ENCODE measurements around the gene HS3ST6.
A peak's percentile ranks its signal among the peaks of the same experiment; 100 is the strongest.
"Not testable (repeated sequence)": the region's sequence is repeated elsewhere in the genome, so short reads cannot be mapped to it uniquely, and the experiment has no call there.

HS3ST6 gene

DNA sequence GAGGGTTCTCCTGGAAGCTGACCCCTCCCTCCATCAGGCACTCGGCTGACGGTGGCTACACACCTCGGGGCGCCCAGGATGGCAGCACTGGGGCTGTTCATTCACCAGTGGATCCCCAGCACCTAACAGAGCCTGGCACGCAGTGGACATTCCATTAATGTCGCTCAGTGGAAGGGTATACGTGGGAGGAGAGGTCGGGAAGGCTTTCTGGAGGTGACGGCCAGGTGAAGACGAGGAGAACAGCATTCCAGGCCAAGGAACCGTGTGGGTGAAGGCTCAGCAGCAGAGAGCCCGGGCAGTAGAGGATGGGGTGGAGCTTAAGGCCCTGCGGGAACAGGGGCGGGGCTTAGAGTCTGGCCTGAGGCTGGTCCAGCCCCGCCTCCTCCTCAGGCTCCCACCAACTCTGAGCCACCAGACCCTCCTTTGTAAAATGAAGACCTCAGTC is 2.5 kb upstream of the HS3ST6 start:
- Histone ChIP-seq H4K8ac (ENCODE audit: low read depth, low read length) (no peak overlapping the region), H4K12ac (ENCODE audit: low read depth, low read length) (no peak overlapping the region), H3K4me1 (ENCODE audit: control insufficient read depth in 1 of 2, insufficient read depth in 2 of 2, low read length in 2 of 2) (peaks cover 0 to 4% of the 10 kb centered on the region in 2 experiments), H2AFZ (ENCODE audit: insufficient read depth, low read length, poor library complexity) (no peak overlapping the region), H3K4me2 (ENCODE audit: low read length) (no peak overlapping the region), H3K79me2 (ENCODE audit: control insufficient read depth, insufficient read depth, low read length, poor library complexity) (no peaks in the 10 kb centered on the region), H2BK120ac (ENCODE audit: insufficient read depth, low read length, poor library complexity) (no peak overlapping the region), H3K4me3 (ENCODE audit: low read depth, low read length) (no peak overlapping the region), H3K23ac (ENCODE audit: low read length) (no peak overlapping the region), H3K9ac (ENCODE audit: low read length) (no peak overlapping the region), H4K91ac (ENCODE audit: low read depth, low read length) (no peak overlapping the region), H3K36me3 (ENCODE audit: control insufficient read depth in 1 of 2, insufficient read depth in 2 of 2, low read length in 2 of 2) (no peaks in the 10 kb centered on the region), H3K14ac (ENCODE audit: low read length) (no peak overlapping the region), H2BK12ac (ENCODE audit: low read length) (no peak overlapping the region), H3K18ac (ENCODE audit: low read length) (no peak overlapping the region), H3K27me3 (ENCODE audit: insufficient read depth, low read length) (peaks cover 59% of the 10 kb centered on the region), H2BK5ac (ENCODE audit: low read depth, low read length, poor library complexity) (no peak overlapping the region), H2AK5ac (ENCODE audit: low read length) (no peak overlapping the region), H3K4ac (ENCODE audit: low read depth, low read length) (no peak overlapping the region), H3K9me3 (ENCODE audit: insufficient read depth, low read depth, low read length) (peaks cover 5% of the 10 kb centered on the region), H3K79me1 (ENCODE audit: low read length) (no peaks in the 10 kb centered on the region), H3K27ac (ENCODE audit: low read depth, low read length) (no peak overlapping the region)
- DNase-seq, result peak; percentile 81 to 82
- no CpG with 5 or more reads among the region's 15 CpGs for WGBS (ENCODE audit: extremely low coverage, insufficient coverage, insufficient read length)

GRCh38 chr16:1920122-1920521 is 1.9 kb upstream of the HS3ST6 start:
- H3K79me2 ChIP-seq (ENCODE audit: control insufficient read depth, insufficient read depth, low read length, poor library complexity); H4K8ac ChIP-seq (ENCODE audit: low read depth, low read length); H3K23ac ChIP-seq (ENCODE audit: low read length); DNase-seq; H2BK5ac ChIP-seq (ENCODE audit: low read depth, low read length, poor library complexity); H2AFZ ChIP-seq (ENCODE audit: insufficient read depth, low read length, poor library complexity); H3K27ac ChIP-seq (ENCODE audit: low read depth, low read length); H3K79me1 ChIP-seq (ENCODE audit: low read length); H2AK5ac ChIP-seq (ENCODE audit: low read length); H2BK12ac ChIP-seq (ENCODE audit: low read length); H3K4me2 ChIP-seq (ENCODE audit: low read length); H3K9me3 ChIP-seq (ENCODE audit: insufficient read depth, low read depth, low read length); H4K91ac ChIP-seq (ENCODE audit: low read depth, low read length); H3K9ac ChIP-seq (ENCODE audit: low read length); H2BK120ac ChIP-seq (ENCODE audit: insufficient read depth, low read length, poor library complexity); H3K18ac ChIP-seq (ENCODE audit: low read length); H4K12ac ChIP-seq (ENCODE audit: low read depth, low read length); H3K4me3 ChIP-seq (ENCODE audit: low read depth, low read length); H3K36me3 ChIP-seq (ENCODE audit: control insufficient read depth in 1 of 2, insufficient read depth in 2 of 2, low read length in 2 of 2); H3K4ac ChIP-seq (ENCODE audit: low read depth, low read length); H3K4me1 ChIP-seq (ENCODE audit: control insufficient read depth in 1 of 2, insufficient read depth in 2 of 2, low read length in 2 of 2); H3K14ac ChIP-seq (ENCODE audit: low read length): not testable (repeated sequence)
- WGBS (ENCODE audit: extremely low coverage, insufficient coverage, insufficient read length), result no CpG with 5 or more reads among the region's 21 CpGs
- H3K27me3 ChIP-seq (ENCODE audit: insufficient read depth, low read length), result peaks cover 60% of the 10 kb centered on the region

- Histone ChIP-seq H3K4ac (ENCODE audit: low read depth, low read length) (no peak overlapping the region), H2BK5ac (ENCODE audit: low read depth, low read length, poor library complexity) (no peak overlapping the region), H3K9ac (ENCODE audit: low read length) (no peak overlapping the region), H4K8ac (ENCODE audit: low read depth, low read length) (no peak overlapping the region), H3K23ac (ENCODE audit: low read length) (no peak overlapping the region), H3K4me2 (ENCODE audit: low read length) (no peak overlapping the region), H2BK120ac (ENCODE audit: insufficient read depth, low read length, poor library complexity) (no peak overlapping the region), H2AFZ (ENCODE audit: insufficient read depth, low read length, poor library complexity) (no peak overlapping the region), H2BK12ac (ENCODE audit: low read length) (no peak overlapping the region), H3K27me3 (ENCODE audit: insufficient read depth, low read length) (peaks cover 65% of the 10 kb centered on the region), H3K27ac (ENCODE audit: low read depth, low read length) (no peak overlapping the region), H3K4me3 (ENCODE audit: low read depth, low read length) (no peak overlapping the region), H4K91ac (ENCODE audit: low read depth, low read length) (no peak overlapping the region), H3K79me1 (ENCODE audit: low read length) (no peaks in the 10 kb centered on the region), H3K4me1 (ENCODE audit: control insufficient read depth in 1 of 2, insufficient read depth in 2 of 2, low read length in 2 of 2) (peaks cover 0 to 4% of the 10 kb centered on the region in 2 experiments), H3K14ac (ENCODE audit: low read length) (no peak overlapping the region), H4K12ac (ENCODE audit: low read depth, low read length) (no peak overlapping the region), H3K9me3 (ENCODE audit: insufficient read depth, low read depth, low read length) (peaks cover 5% of the 10 kb centered on the region), H3K18ac (ENCODE audit: low read length) (no peak overlapping the region), H3K79me2 (ENCODE audit: control insufficient read depth, insufficient read depth, low read length, poor library complexity) (no peaks in the 10 kb centered on the region), H2AK5ac (ENCODE audit: low read length) (no peak overlapping the region), H3K36me3 (ENCODE audit: control insufficient read depth in 1 of 2, insufficient read depth in 2 of 2, low read length in 2 of 2) (no peaks in the 10 kb centered on the region)
- no CpG with 5 or more reads among the region's 30 CpGs for WGBS (ENCODE audit: extremely low coverage, insufficient coverage, insufficient read length)
- DNase-seq, result peak in 1 of 2 donors; percentile 24
Measured at GRCh38 chr16:1919327-1919998, 1.2 kb upstream of the HS3ST6 start.

DNA sequence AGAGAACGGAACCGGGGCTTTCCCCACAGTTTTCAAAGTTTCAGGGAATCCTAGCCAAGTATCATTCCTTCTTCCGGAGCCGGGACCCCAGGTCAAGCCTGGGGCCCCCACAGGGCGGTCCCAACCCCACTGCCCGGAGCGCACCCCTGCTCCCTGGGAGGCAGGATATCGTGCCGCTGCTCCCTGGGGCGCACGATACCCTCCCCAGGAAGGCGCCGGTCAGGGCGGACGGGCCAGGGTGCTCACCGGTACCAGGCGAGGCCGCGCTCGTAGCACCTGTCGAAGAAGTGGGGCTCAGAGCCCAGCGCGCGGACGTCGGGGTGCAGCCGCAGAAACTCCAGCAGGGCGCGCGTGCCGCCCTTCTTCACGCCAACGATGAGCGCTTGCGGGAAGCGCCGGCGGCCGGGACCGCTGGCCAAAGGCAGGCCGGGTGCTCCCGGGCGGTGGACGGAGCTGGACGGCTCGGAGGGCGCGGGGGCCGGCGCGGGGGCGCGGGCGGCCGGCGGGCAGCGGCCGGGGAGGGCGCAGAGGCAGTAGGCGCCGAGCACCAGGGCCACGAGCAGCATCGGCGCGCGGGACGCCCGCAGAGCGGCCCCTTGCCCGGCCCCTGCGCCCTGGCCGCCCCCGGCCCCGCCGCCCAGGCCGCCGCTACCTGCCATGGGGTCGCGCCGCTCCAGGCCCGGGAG is 407 bp downstream of the HS3ST6 start:
- Histone ChIP-seq H2AFZ (ENCODE audit: insufficient read depth, low read length, poor library complexity) (no peak overlapping the region), H3K79me2 (ENCODE audit: control insufficient read depth, insufficient read depth, low read length, poor library complexity) (no peaks in the 10 kb centered on the region), H3K4me2 (ENCODE audit: low read length) (no peak overlapping the region), H4K12ac (ENCODE audit: low read depth, low read length) (no peak overlapping the region), H4K91ac (ENCODE audit: low read depth, low read length) (no peak overlapping the region), H3K9me3 (ENCODE audit: insufficient read depth, low read depth, low read length) (peaks cover 5% of the 10 kb centered on the region), H3K9ac (ENCODE audit: low read length) (no peak overlapping the region), H3K4me3 (ENCODE audit: low read depth, low read length) (no peak overlapping the region), H3K27me3 (ENCODE audit: insufficient read depth, low read length) (peaks cover 58% of the 10 kb centered on the region), H3K79me1 (ENCODE audit: low read length) (no peaks in the 10 kb centered on the region), H2BK120ac (ENCODE audit: insufficient read depth, low read length, poor library complexity) (no peak overlapping the region), H3K4me1 (ENCODE audit: control insufficient read depth in 1 of 2, insufficient read depth in 2 of 2, low read length in 2 of 2) (peaks cover 0 to 4% of the 10 kb centered on the region in 2 experiments), H3K27ac (ENCODE audit: low read depth, low read length) (no peak overlapping the region), H2BK5ac (ENCODE audit: low read depth, low read length, poor library complexity) (no peak overlapping the region), H3K4ac (ENCODE audit: low read depth, low read length) (no peak overlapping the region), H3K23ac (ENCODE audit: low read length) (no peak overlapping the region), H2AK5ac (ENCODE audit: low read length) (no peak overlapping the region), H2BK12ac (ENCODE audit: low read length) (no peak overlapping the region), H3K18ac (ENCODE audit: low read length) (no peak overlapping the region), H4K8ac (ENCODE audit: low read depth, low read length) (no peak overlapping the region), H3K14ac (ENCODE audit: low read length) (no peak overlapping the region), H3K36me3 (ENCODE audit: control insufficient read depth in 1 of 2, insufficient read depth in 2 of 2, low read length in 2 of 2) (no peaks in the 10 kb centered on the region)
- DNase-seq, result no peak
- WGBS (ENCODE audit: extremely low coverage, insufficient coverage, insufficient read length), result no CpG with 5 or more reads among the region's 81 CpGs
